Activated CD4-positive, alpha-beta T cell treated with anti-CD3 and anti-CD28 coated beads, Interleukin-2, amount 10 ng/mL, durations not matched to agents 24 days and 14 days (primary cell): ENCODE data around the gene METTL9. TPM values are rescaled to one million over a fixed set of nuclear protein-coding genes. Genes with fewer than 3 reads are reported as not detected.
"Not testable (repeated sequence)": the region's sequence is repeated elsewhere in the genome, so short reads cannot be mapped to it uniquely, and the experiment has no call there.

Experiments
- DNase-seq: peaks from one replicate; pipeline ENCODE4 v3.0.0; 2022
- H3K27ac Mint-ChIP-seq: one replicate; pipeline ENCODE4 v1.8.0; 2022; ENCODE audit warnings: mild to moderate bottlenecking, mixed read lengths
- H3K27me3 Mint-ChIP-seq: one replicate; pipeline ENCODE4 v1.8.0; 2022; ENCODE audit warnings: mixed read lengths
- H3K36me3 Mint-ChIP-seq: one replicate; pipeline ENCODE4 v1.8.0; 2022; ENCODE audit warnings: low read depth, mild to moderate bottlenecking, mixed read lengths
- H3K4me1 Mint-ChIP-seq: one replicate; pipeline ENCODE4 v1.8.0; 2021; ENCODE audit warnings: mixed read lengths
- H3K4me3 Mint-ChIP-seq: one replicate; pipeline ENCODE4 v1.8.0; 2022; ENCODE audit warnings: mild to moderate bottlenecking, moderate library complexity, mixed read lengths
- H3K9me3 Mint-ChIP-seq: one replicate; pipeline ENCODE4 v1.8.0; 2021; ENCODE audit warnings: mixed read lengths
- intact Hi-C: fragments of 100-400 bp; cut with micrococcal nuclease; formaldehyde crosslinking; loops from one replicate; pipeline ENCODE4 v1.15.1; 2023
- total RNA-seq: library from RNA; stranded (reverse); gene quantifications from 2 replicates; pipeline ENCODE4 v1.2.3, GENCODE V29; 2022

Gene METTL9
- total RNA-seq, 1 donor from 2014 or later = 66.7 TPM

GRCh38 chr16:21642861-21643260, 43.5 kb downstream of the METTL9 start:
- Mint-ChIP-seq H3K36me3 (peaks cover 11% of the 10 kb centered on the region), H3K27ac (no peak overlapping the region), H3K27me3 (no peaks in the 10 kb centered on the region), H3K9me3 (no peaks in the 10 kb centered on the region), H3K4me1 (peaks cover 47% of the 10 kb centered on the region), H3K4me3 (no peak overlapping the region)
- DNase-seq = no peak
- intact Hi-C loops = no loop called here

DNA sequence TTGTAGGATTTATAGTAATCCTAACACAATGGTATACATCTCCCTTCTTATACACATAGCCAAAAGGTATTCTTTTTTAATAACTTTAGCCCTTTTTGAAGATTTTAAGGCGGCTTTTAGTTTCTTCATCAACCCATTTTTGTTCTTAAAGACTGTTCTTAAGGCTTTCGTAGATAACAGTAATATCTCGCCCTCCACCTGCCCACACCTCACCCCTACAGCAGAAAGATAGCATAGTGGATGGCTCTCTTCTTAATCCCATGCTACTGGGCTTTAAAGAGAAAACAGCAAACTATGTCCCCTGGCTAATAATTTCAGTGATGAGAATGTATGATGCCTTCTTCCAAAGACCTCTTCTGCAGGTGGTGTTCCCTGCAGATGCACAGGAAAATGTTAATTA, 44.4 kb downstream of the METTL9 start:
- no peak for DNase-seq
- Mint-ChIP-seq H3K9me3 (no peaks in the 10 kb centered on the region), H3K4me1 (peaks cover 45% of the 10 kb centered on the region), H3K4me3 (no peak overlapping the region), H3K27ac (no peak overlapping the region), H3K36me3 (peaks cover 9% of the 10 kb centered on the region), H3K27me3 (no peaks in the 10 kb centered on the region)
- intact Hi-C loops = loop anchor here (2.0 kb wide), 2 partner anchors 17 to 45 kb away; partner anchors contain the start of gene METTL9

DNA sequence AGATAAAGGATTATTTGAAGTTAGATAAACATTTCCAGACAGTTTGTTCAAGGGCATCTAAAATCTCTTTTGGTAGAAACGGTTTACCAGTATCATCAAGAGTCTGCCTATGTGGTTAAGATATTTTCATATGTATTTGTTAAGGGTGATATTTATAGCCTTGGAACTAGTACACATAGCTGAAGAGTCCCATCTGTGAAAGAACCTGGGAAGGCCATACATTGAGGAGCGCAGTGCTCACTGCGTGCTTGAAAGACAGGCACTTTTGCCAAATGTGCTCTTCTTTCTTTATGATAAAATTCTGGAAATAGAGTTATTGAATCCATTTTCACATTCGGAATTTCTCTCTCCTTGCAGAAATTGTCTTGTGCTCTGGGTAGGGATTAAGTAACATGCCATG, 45.3 kb downstream of the METTL9 start:
- peaks cover 43% of the 10 kb centered on the region for H3K4me1 Mint-ChIP-seq

DNA sequence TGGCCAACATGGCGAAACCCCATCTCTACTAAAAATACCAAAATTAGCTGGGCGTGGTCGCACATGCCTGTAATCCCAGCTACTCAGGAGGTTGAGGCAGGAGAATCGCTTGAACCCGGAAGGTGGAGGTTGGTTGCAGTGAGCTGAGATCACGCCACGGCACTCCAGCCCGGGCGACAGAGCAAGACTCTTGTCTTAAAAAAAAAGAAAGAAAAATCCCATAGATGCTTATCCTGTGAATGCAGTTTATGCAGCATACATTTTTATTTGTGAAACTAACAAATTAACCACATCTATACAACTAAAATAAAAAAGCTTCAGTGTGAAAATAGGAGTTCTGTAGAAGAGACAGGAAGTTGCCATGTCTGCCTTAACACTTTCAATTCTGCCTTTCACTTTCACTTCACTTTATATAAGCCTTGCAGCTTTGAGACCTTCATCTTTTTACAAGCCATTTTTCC, 45.9 kb downstream of the METTL9 start:
- Mint-ChIP-seq H3K9me3 (no peaks in the 10 kb centered on the region), H3K27me3 (no peaks in the 10 kb centered on the region), H3K36me3 (peaks cover 9% of the 10 kb centered on the region), H3K4me3 (peak overlapping the region; percentile 78), H3K27ac (peak overlapping the region; percentile 91), H3K4me1 (peaks cover 43% of the 10 kb centered on the region)
- peak; percentile 81 for DNase-seq
- intact Hi-C loops = loop anchor here (2.0 to 5.0 kb wide), 3 partner anchors 18 to 307 kb away; partner anchors contain the start of genes METTL9 and UQCRC2

More for the DNA sequence above, 45.3 kb downstream of the METTL9 start:
- Mint-ChIP-seq H3K4me3 (peak overlapping the region; percentile 78), H3K27me3 (no peaks in the 10 kb centered on the region), H3K27ac (peak overlapping the region; percentile 91), H3K36me3 (peaks cover 9% of the 10 kb centered on the region), H3K9me3 (no peaks in the 10 kb centered on the region)
- intact Hi-C loops = loop anchor here (2.0 to 5.0 kb wide), 3 partner anchors 18 to 308 kb away; partner anchors contain the start of genes METTL9 and UQCRC2
- no peak for DNase-seq

GRCh38 chr16:21646091-21646490, 46.7 kb downstream of the METTL9 start:
- H3K4me1 Mint-ChIP-seq = peaks cover 39% of the 10 kb centered on the region
- no peaks in the 10 kb centered on the region for H3K27me3 Mint-ChIP-seq
- peak overlapping the region; percentile 78 for H3K4me3 Mint-ChIP-seq
- H3K9me3 Mint-ChIP-seq = no peaks in the 10 kb centered on the region
- peaks cover 8% of the 10 kb centered on the region for H3K36me3 Mint-ChIP-seq
- H3K27ac Mint-ChIP-seq = peak overlapping the region; percentile 91
- intact Hi-C loops = loop anchor here (2.0 to 5.0 kb wide), 2 partner anchors 15 to 306 kb away; partner anchors contain the start of gene UQCRC2
- DNase-seq = no peak

DNA sequence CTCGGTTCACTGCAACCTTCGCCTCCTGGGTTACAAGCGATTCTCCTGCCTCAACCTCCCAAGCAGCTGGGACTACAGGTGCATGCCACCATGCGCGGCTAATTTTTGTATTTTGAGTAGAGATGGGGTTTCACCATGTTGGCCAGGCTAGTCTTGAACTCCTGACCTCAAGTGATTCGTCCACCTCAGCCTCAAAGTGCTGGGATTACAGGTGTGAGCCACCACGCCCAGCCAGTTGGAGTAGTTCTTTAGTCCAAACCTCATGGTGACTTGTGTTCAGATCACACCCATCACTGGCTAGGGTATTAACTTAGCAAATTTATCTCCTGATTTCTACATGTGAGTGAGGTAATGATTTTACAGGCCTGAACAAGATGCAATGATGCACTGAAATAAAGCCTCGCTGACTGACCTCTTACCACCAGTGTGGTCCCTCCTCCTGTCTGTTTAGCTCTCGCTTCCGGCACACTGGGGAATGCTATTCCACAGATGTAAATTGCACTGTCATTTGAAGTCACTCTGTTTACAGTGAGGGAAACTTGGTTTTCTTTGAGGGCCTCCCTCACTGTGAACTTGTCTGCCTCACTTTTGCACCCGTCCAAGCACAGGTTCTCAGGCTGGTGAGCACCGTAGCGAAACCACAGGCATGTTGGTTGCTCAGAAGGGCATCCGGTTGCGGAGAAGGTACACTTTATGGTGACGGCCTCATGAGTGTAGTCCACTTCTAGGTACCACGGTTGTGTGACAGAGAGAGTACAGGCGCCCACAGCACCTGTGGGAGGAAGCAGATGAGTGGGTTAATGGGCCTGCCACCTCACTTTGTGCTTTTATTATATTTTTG, 47.6 kb downstream of the METTL9 start:
- intact Hi-C loops = loop anchor here (2.0 to 5.0 kb wide), 2 partner anchors 14 to 305 kb away; partner anchors contain the start of gene UQCRC2
- H3K4me1 Mint-ChIP-seq = peaks cover 39% of the 10 kb centered on the region
- DNase-seq = peak; percentile 92
- H3K27me3 Mint-ChIP-seq = no peaks in the 10 kb centered on the region
- no peaks in the 10 kb centered on the region for H3K9me3 Mint-ChIP-seq
- peak overlapping the region; percentile 91 for H3K27ac Mint-ChIP-seq
- H3K36me3 Mint-ChIP-seq = peaks cover 8% of the 10 kb centered on the region
- H3K4me3 Mint-ChIP-seq = peak overlapping the region; percentile 78

DNA sequence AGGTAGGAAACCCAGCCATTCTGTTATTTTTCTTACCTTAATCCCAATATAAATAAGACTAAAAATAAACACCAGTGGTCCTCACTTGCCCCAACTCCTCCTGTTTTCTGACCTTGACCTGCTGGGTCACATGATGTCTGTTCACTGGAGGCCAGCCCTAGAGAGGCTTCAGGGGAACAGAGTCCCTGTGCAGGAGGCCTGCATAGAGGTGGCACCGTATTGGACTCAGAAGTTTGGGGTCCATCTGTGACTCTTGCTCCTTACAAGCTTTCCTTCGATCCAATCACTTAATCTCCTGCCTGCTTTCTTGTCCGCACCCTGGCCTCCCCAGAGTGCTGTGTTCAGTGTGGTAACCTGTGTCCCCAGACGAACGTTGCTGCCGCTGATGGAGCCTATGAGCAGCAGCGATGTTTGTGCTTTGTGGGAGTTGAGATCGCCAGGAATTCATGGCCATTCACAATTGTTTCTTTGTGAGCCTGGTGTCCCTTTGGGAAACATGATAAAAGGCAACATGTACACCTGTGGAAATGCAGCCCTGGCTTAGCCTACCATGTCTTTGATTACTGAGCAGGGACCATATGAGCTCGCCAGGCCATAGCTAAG, 48.3 kb downstream of the METTL9 start:
- no peak for DNase-seq
- intact Hi-C loops = loop anchor here (2.0 to 5.0 kb wide), 2 partner anchors 13 to 305 kb away; partner anchors contain the start of gene UQCRC2
- H3K4me3 Mint-ChIP-seq = peak overlapping the region; percentile 42
- H3K9me3 Mint-ChIP-seq = no peaks in the 10 kb centered on the region
- peak overlapping the region; percentile 91 for H3K27ac Mint-ChIP-seq
- no peaks in the 10 kb centered on the region for H3K27me3 Mint-ChIP-seq
- peaks cover 8% of the 10 kb centered on the region for H3K36me3 Mint-ChIP-seq
- peaks cover 43% of the 10 kb centered on the region for H3K4me1 Mint-ChIP-seq

DNA sequence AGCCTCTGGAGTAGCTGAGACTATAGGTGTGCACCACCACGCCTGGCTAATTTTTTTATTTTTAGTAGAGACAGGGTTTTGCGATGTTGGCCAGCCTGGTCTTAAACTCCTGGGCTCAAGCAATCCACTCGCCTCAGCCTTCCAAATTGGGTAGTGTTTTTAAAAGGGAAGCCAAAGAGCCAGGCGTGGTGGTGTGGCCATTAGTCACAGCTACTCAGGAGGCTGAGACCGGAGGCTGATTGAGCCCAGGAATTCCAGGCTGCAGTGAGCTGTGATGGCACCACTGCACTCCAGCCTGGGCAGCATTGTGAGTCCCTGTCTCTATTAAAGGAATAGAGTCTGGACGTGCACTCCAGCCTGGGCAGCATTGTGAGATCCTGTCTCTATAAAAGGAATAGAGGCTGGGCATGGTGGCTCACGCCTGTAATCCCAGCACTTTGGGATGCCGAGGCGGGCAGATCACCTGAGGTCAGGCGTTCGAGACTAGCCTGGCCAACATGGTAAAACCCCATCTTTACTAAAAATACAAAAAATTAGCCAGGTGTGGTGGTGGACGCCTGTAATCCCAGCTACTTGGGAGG, 50.5 kb downstream of the METTL9 start:
- H3K27ac Mint-ChIP-seq, H3K9me3 Mint-ChIP-seq, DNase-seq, H3K27me3 Mint-ChIP-seq, H3K4me3 Mint-ChIP-seq: not testable (repeated sequence)
- H3K36me3 Mint-ChIP-seq = peaks cover 12% of the 10 kb centered on the region
- intact Hi-C loops = loop anchor here (5.0 kb wide), 1 partner anchor 302 kb away; the partner anchor contains the start of gene UQCRC2
- peaks cover 42% of the 10 kb centered on the region for H3K4me1 Mint-ChIP-seq

DNA sequence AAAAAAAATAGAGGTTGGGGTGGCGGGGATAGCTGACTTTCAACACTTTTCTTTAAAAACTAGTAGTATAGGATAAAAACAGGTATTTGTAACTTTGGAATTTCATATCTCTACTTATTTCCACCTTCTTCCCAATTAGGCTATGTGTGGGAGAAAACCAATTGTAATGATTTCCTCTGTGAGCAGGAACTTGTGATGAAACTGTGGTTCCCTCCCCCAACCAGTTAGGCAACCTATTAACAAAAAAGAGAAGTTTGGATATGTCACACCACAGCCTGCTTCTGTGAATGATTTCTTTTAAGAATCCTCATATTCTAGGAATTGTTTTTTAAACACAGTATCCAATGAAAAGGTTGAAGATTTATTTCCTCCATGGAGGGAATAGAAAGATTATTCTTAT, 51.1 kb downstream of the METTL9 start:
- H3K27ac Mint-ChIP-seq = no peak overlapping the region
- H3K36me3 Mint-ChIP-seq = peaks cover 16% of the 10 kb centered on the region
- H3K9me3 Mint-ChIP-seq = no peaks in the 10 kb centered on the region
- H3K4me1 Mint-ChIP-seq = peaks cover 39% of the 10 kb centered on the region
- H3K27me3 Mint-ChIP-seq = no peaks in the 10 kb centered on the region
- DNase-seq = no peak
- no peak overlapping the region for H3K4me3 Mint-ChIP-seq
- intact Hi-C loops = no loop called here

DNA sequence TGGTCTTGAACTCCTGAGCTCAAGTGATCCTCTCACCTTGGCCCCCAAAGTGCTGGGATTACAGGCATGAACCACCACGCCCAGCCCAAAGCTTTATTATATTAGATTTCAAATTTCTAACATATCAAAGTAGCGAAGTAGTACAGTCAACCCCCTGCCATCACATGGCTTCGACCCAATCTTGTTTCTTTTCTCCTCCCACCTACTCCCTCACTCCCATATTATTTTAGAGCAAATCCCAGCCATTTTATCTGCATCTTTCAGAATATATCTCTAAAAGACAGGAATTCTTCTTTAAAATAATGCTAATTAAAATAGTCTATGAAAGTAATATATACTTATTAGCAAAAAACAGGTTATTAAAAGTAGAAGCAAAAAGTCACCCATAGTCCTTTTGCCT, 52.1 kb downstream of the METTL9 start:
- H3K4me3 Mint-ChIP-seq = no peak overlapping the region
- H3K27me3 Mint-ChIP-seq = no peaks in the 10 kb centered on the region
- intact Hi-C loops = no loop called here
- peaks cover 25% of the 10 kb centered on the region for H3K36me3 Mint-ChIP-seq
- no peak for DNase-seq
- H3K4me1 Mint-ChIP-seq = peaks cover 34% of the 10 kb centered on the region
- H3K9me3 Mint-ChIP-seq = no peaks in the 10 kb centered on the region
- H3K27ac Mint-ChIP-seq = no peak overlapping the region

- no peaks in the 10 kb centered on the region for H3K9me3 Mint-ChIP-seq
- peaks cover 36% of the 10 kb centered on the region for H3K4me1 Mint-ChIP-seq
- peaks cover 23% of the 10 kb centered on the region for H3K36me3 Mint-ChIP-seq
- intact Hi-C loops = no loop called here
- no peak within 1 kb of the TSS for H3K27ac Mint-ChIP-seq
- no peaks in the 10 kb centered on the region for H3K27me3 Mint-ChIP-seq
- no peak for DNase-seq
- H3K4me3 Mint-ChIP-seq = no peak within 1 kb of the TSS
These were observed 53.1 kb downstream of the METTL9 start, which contains the start of gene IGSF6 for GRCh38 chr16:21652453-21652852. Gene IGSF6, minus strand, starts transcription at chr16:21652608. Its CDS starts 10 bp downstream, at chr16:21652598.

- H3K4me1 Mint-ChIP-seq = peaks cover 34% of the 10 kb centered on the region
- no peaks in the 10 kb centered on the region for H3K9me3 Mint-ChIP-seq
- H3K27me3 Mint-ChIP-seq = no peaks in the 10 kb centered on the region
- no peak overlapping the region for H3K27ac Mint-ChIP-seq
- DNase-seq = no peak
- peaks cover 23% of the 10 kb centered on the region for H3K36me3 Mint-ChIP-seq
- H3K4me3 Mint-ChIP-seq = no peak overlapping the region
- intact Hi-C loops = no loop called here
These were observed 54.2 kb downstream of the METTL9 start for GRCh38 chr16:21653571-21653970.

DNA sequence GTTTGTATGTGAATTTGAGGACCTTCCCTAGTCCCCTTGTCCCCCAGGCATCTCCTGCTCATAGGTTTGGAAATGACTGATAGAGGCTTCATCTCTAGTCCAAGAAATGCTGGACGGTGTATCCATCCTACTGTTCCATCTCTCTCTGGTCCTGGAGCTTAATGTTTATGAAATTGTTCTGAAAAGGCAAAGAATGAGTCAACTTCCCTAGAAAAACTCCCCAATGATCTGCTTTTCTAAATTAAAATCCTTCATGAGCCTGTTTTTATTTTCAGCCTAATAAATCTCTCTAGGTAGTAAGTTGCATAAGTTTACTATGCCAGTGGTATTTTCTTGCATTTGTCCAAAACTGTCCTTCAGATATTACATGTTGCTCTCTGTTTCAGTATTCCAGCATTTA, 55.1 kb downstream of the METTL9 start:
- intact Hi-C loops = no loop called here
- Mint-ChIP-seq H3K36me3 (peaks cover 23% of the 10 kb centered on the region), H3K27ac (peak overlapping the region; percentile 1), H3K4me1 (peaks cover 31% of the 10 kb centered on the region), H3K4me3 (no peak overlapping the region), H3K27me3 (no peaks in the 10 kb centered on the region), H3K9me3 (no peaks in the 10 kb centered on the region)
- no peak for DNase-seq
